ENCODE results near the gene UBAC2. TPM values are rescaled to one million over a fixed set of nuclear protein-coding genes. Genes with fewer than 3 reads are reported as not detected.

UBAC2 gene
- total RNA-seq, 4 donors from 2014 or later = 51.0 to 71.5 (median 61.1) TPM

- H3K27me3 ChIP-seq = peaks cover 0 to 6% (median 0%) of the 10 kb centered on the region in 3 donors
- in situ Hi-C loops (cut with MboI; ENCODE audit: low sequenced_read_pairs in 4 of 4) = no loop called here
- DNase-seq (no peak), ATAC-seq (no peak)
- TF ChIP-seq, protein P1, sequence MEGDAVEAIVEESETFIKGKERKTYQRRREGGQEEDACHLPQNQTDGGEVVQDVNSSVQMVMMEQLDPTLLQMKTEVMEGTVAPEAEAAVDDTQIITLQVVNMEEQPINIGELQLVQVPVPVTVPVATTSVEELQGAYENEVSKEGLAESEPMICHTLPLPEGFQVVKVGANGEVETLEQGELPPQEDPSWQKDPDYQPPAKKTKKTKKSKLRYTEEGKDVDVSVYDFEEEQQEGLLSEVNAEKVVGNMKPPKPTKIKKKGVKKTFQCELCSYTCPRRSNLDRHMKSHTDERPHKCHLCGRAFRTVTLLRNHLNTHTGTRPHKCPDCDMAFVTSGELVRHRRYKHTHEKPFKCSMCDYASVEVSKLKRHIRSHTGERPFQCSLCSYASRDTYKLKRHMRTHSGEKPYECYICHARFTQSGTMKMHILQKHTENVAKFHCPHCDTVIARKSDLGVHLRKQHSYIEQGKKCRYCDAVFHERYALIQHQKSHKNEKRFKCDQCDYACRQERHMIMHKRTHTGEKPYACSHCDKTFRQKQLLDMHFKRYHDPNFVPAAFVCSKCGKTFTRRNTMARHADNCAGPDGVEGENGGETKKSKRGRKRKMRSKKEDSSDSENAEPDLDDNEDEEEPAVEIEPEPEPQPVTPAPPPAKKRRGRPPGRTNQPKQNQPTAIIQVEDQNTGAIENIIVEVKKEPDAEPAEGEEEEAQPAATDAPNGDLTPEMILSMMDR (IDR thresholded peaks at IDR 0.05 in 4 of 5, conservative IDR thresholded peaks at IDR 0.05 in 1 of 5) = no peak
- no peak for TF ChIP-seq POLR2A (IDR thresholded peaks at IDR 0.05)
- H3K27ac ChIP-seq = no peak overlapping the region
- no peaks in the 10 kb centered on the region for H3K36me3 ChIP-seq
- no peak overlapping the region for H3K4me3 ChIP-seq
- H3K9me3 ChIP-seq = no peaks in the 10 kb centered on the region
- H3K4me1 ChIP-seq = no peaks in the 10 kb centered on the region
- intact Hi-C loops (cut with DNase I; ENCODE audit: low total_unique reads) = no loop called here
Measured at GRCh38 chr13:99160415-99160814, 40.2 kb upstream of the UBAC2 start.

- Histone ChIP-seq H3K4me3 (no peak overlapping the region), H3K9me3 (no peaks in the 10 kb centered on the region), H3K4me1 (no peaks in the 10 kb centered on the region), H3K36me3 (no peaks in the 10 kb centered on the region), H3K27ac (no peak overlapping the region), H3K27me3 (peaks cover 0 to 6% (median 0%) of the 10 kb centered on the region in 3 donors)
- TF ChIP-seq, protein P1 (IDR thresholded peaks at IDR 0.05 in 4 of 5, conservative IDR thresholded peaks at IDR 0.05 in 1 of 5) = no peak
- no peak for TF ChIP-seq POLR2A (IDR thresholded peaks at IDR 0.05)
- DNase-seq (no peak), ATAC-seq (no peak)
- in situ Hi-C loops (cut with MboI; ENCODE audit: low sequenced_read_pairs in 4 of 4) = no loop called here
- intact Hi-C loops (cut with DNase I; ENCODE audit: low total_unique reads) = no loop called here
Measured at GRCh38 chr13:99161512-99161911, 39.1 kb upstream of the UBAC2 start.

- intact Hi-C loops (cut with DNase I; ENCODE audit: low total_unique reads) (no loop called here), in situ Hi-C loops (cut with MboI; ENCODE audit: low sequenced_read_pairs in 4 of 4) (no loop called here)
- ATAC-seq = no peak
- no peaks in the 10 kb centered on the region for H3K9me3 ChIP-seq
- no peak for DNase-seq
- H3K27me3 ChIP-seq = peaks cover 0 to 6% (median 0%) of the 10 kb centered on the region in 3 donors
- no peak overlapping the region for H3K27ac ChIP-seq
- H3K4me1 ChIP-seq = no peaks in the 10 kb centered on the region
- no peak overlapping the region for H3K4me3 ChIP-seq
- H3K36me3 ChIP-seq = no peaks in the 10 kb centered on the region
- TF ChIP-seq, protein P1 (IDR thresholded peaks at IDR 0.05 in 4 of 5, conservative IDR thresholded peaks at IDR 0.05 in 1 of 5) = no peak
- no peak for TF ChIP-seq POLR2A (IDR thresholded peaks at IDR 0.05)
Measured at GRCh38 chr13:99162567-99163361, 37.9 kb upstream of the UBAC2 start.

- no peak overlapping the region for H3K27ac ChIP-seq
- ATAC-seq (no peak), DNase-seq (no peak)
- no peaks in the 10 kb centered on the region for H3K36me3 ChIP-seq
- TF ChIP-seq POLR2A (IDR thresholded peaks at IDR 0.05) = no peak
- TF ChIP-seq, protein P1 (IDR thresholded peaks at IDR 0.05 in 4 of 5, conservative IDR thresholded peaks at IDR 0.05 in 1 of 5) = no peak
- H3K27me3 ChIP-seq = peaks cover 0 to 6% (median 0%) of the 10 kb centered on the region in 3 donors
- in situ Hi-C loops (cut with MboI; ENCODE audit: low sequenced_read_pairs in 4 of 4) (no loop called here), intact Hi-C loops (cut with DNase I; ENCODE audit: low total_unique reads) (no loop called here)
- H3K4me3 ChIP-seq = no peak overlapping the region
- no peaks in the 10 kb centered on the region for H3K9me3 ChIP-seq
- H3K4me1 ChIP-seq = no peaks in the 10 kb centered on the region
Measured at GRCh38 chr13:99164226-99164625, 36.4 kb upstream of the UBAC2 start.
